GM12878 (cell line): ENCODE results near the gene EPB41L2. TPM values are rescaled to one million over a fixed set of nuclear protein-coding genes. Genes with fewer than 3 reads are reported as not detected.

Experiments
- ATAC-seq: fragments of 200-7000 bp; cut with Tn5 transposase; 3 replicates; pipeline ENCODE4 v1.9.1; 2020; ENCODE audit warnings: mild to moderate bottlenecking, moderate library complexity
- BruUV-seq: library from RNA; stranded (reverse); fragments of 400-500 nt; replicated peaks from 2 replicates; lab custom pipeline; 2021; lab: Mats Ljungman, UMichigan
- CTCF ChIA-PET: fragments of 300-600 bp; sonication (Branson Sonifier 250); formaldehyde crosslinking; extraction: SDS; loops from one replicate; lab custom pipeline; 2021; ENCODE audit warnings: inconsistent platforms; lab: Yijun Ruan, JAX
- POLR2A ChIA-PET: fragments of 350-600 bp; formaldehyde crosslinking; extraction: SDS; loops from one replicate; lab custom pipeline; 2021; ENCODE audit warnings: inconsistent platforms; lab: Charles Lee
- RAD21 ChIA-PET: fragments of 300-600 bp; sonication (Branson Sonifier 250); formaldehyde crosslinking; loops from one replicate; lab custom pipeline; 2023; ENCODE audit warnings: antibody characterized with exemption; ENCODE audit not compliant: unreplicated experiment; lab: Charles Lee
- SMC1A ChIA-PET: fragments of 300-600 bp; sonication (Branson Sonifier 250); formaldehyde crosslinking; loops from one replicate; lab custom pipeline; 2023; ENCODE audit not compliant: unreplicated experiment, uncharacterized antibody; lab: Charles Lee
- DNase-seq: peaks from one replicate; pipeline ENCODE4 v3.0.0-alpha.2; 2011; ENCODE audit warnings: low read depth, low spot score
- FAIRE-seq: peaks from 3 replicates; lab custom pipeline; 2011; peaks lifted over from hg19 to GRCh38; lab: Jason Lieb, UNC
- H2AFZ ChIP-seq: 2 replicates; pipeline ENCODE4 v1.6.0; 2011; ENCODE audit warnings: low read depth, low read length, control low read depth; ENCODE audit not compliant: control insufficient read depth
- H3K27ac ChIP-seq: 2 replicates; pipeline ENCODE4 v1.5.1; 2011; ENCODE audit warnings: control low read depth; ENCODE audit not compliant: control insufficient read depth, insufficient read depth
- H3K27me3 ChIP-seq, 2 experiments: replicated peaks in 1 of 2; 2 replicates each; pipeline versions ENCODE4 v1.6.0 to v1.6.1; 2011; ENCODE audit warnings: low read length in 1 of 2; ENCODE audit not compliant: control insufficient read depth in 2 of 2, insufficient read depth in 2 of 2
- H3K36me3 ChIP-seq, 2 experiments: 2 replicates each; pipeline ENCODE4 v1.5.1; 2011; ENCODE audit warnings: low read length in 1 of 2; ENCODE audit not compliant: control insufficient read depth in 2 of 2, insufficient read depth in 2 of 2
- H3K4me1 ChIP-seq: 2 replicates; pipeline ENCODE4 v1.6.1; 2011; ENCODE audit warnings: mild to moderate bottlenecking, low read length, moderate library complexity, mixed read lengths; ENCODE audit not compliant: control insufficient read depth, insufficient read depth
- H3K4me2 ChIP-seq: 2 replicates; pipeline ENCODE4 v1.6.0; 2011; ENCODE audit warnings: control low read depth; ENCODE audit not compliant: control insufficient read depth, insufficient read depth
- H3K4me3 ChIP-seq: fragments of 200-600 bp; sonication (generic); 2 replicates; pipeline ENCODE4 v1.5.1; 2016
- H3K79me2 ChIP-seq: 2 replicates; pipeline ENCODE4 v1.6.0; 2011; ENCODE audit warnings: low read length; ENCODE audit not compliant: control insufficient read depth, insufficient read depth
- H3K9ac ChIP-seq: 2 replicates; pipeline ENCODE4 v1.8.0; 2011; ENCODE audit warnings: low read length, control low read depth, mixed read lengths; ENCODE audit not compliant: control insufficient read depth, insufficient read depth
- H3K9me3 ChIP-seq: replicated peaks from 3 replicates; pipeline ENCODE4 v1.5.1; 2011; ENCODE audit warnings: mild to moderate bottlenecking, low read length; ENCODE audit not compliant: control insufficient read depth, insufficient read depth
- H4K20me1 ChIP-seq: 2 replicates; pipeline ENCODE4 v1.6.0; 2011; ENCODE audit not compliant: control insufficient read depth, insufficient read depth
- ASH2L ChIP-seq: fragments of 300-600, 200-600 bp; sonication (generic); IDR thresholded peaks from 2 replicates; pipeline ENCODE4 v1.6.1; 2017; ENCODE audit warnings: low read depth, mild to moderate bottlenecking, borderline replicate concordance
- BCL11A ChIP-seq: IDR thresholded peaks from 2 replicates; pipeline ENCODE4 v1.6.1; 2011; ENCODE audit warnings: low read depth, low read length
- CHD2 ChIP-seq: IDR thresholded peaks from 2 replicates; pipeline ENCODE4 v1.6.1; 2011; ENCODE audit warnings: low read depth, low read length, improper control_type of control experiment, borderline replicate concordance
- ETV6 ChIP-seq, 2 experiments: fragments of 450-650 bp in 1 of 2; IDR thresholded peaks in 1 of 2; conservative IDR thresholded peaks in 1 of 2; 2 replicates each; pipeline ENCODE4 v1.6.1; 2014; ENCODE audit warnings: antibody characterized with exemption in 1 of 2, borderline replicate concordance in 1 of 2, low read depth in 1 of 2, mild to moderate bottlenecking in 1 of 2, moderate library complexity in 1 of 2
- EZH2 ChIP-seq: IDR thresholded peaks from 2 replicates; pipeline ENCODE4 v1.6.1; 2012; ENCODE audit warnings: low read depth, mild to moderate bottlenecking, control low read depth, inconsistent platforms, low read length, borderline replicate concordance; ENCODE audit not compliant: control insufficient read depth
- GATAD2B ChIP-seq: fragments of 450-650 bp; conservative IDR thresholded peaks from 2 replicates; pipeline ENCODE4 v1.6.1; 2017; ENCODE audit warnings: low read depth, mild to moderate bottlenecking, moderate library complexity
- NFYA ChIP-seq: IDR thresholded peaks from 2 replicates; pipeline ENCODE4 v1.6.1; 2011; ENCODE audit warnings: low read depth, mild to moderate bottlenecking, low read length, improper control_type of control experiment, borderline replicate concordance
- SIN3A ChIP-seq: IDR thresholded peaks from 2 replicates; pipeline ENCODE4 v1.6.1; 2012; ENCODE audit warnings: low read depth, low read length, improper control_type of control experiment
- SMC3 ChIP-seq: IDR thresholded peaks from 2 replicates; pipeline ENCODE4 v1.6.1; 2011; ENCODE audit warnings: low read length, improper control_type of control experiment, borderline replicate concordance
- ZNF207 ChIP-seq: fragments of 450-650 bp; IDR thresholded peaks from 2 replicates; pipeline ENCODE4 v1.6.1; 2014; ENCODE audit warnings: antibody characterized with exemption, mild to moderate bottlenecking, borderline replicate concordance
- ZSCAN29 ChIP-seq: fragments of 450-650 bp; IDR thresholded peaks from 2 replicates; pipeline ENCODE4 v1.6.1; 2017; ENCODE audit warnings: mild to moderate bottlenecking, moderate library complexity
- WGBS: methylation state at CpG from one replicate; pipeline ENCODE4 v1.1.6; 2016; ENCODE audit warnings: low lambda C conversion rate; ENCODE audit not compliant: insufficient replicate concordance, insufficient coverage; ENCODE audit errors: missing lambda C conversion rate; 5-methylcytosine and 5-hydroxymethylcytosine counted together
- in situ Hi-C: fragments of 300-500 bp; cut with MboI; formaldehyde crosslinking; loops from 9 replicates; pipeline ENCODE4 v1.14.3; 2018; ENCODE audit warnings: mixed read lengths
- intact Hi-C: fragments of 100-400 bp; cut with micrococcal nuclease; formaldehyde crosslinking; loops from one replicate; pipeline ENCODE4 v1.14.2; 2022; ENCODE audit not compliant: unreplicated experiment
- polyA plus RNA-seq, 11 experiments: library from polyadenylated mRNA; depleted of rRNA in 4 of 11; unstranded in 6 of 11; stranded (reverse) in 5 of 11; fragments of >200 nt; fragmentation: Nextera tagmentation in 4 of 11; fragmentation: Illumina TruSeq in 1 of 11; extraction: Ambion mirVana in 4 of 11; extraction: Trizol in 1 of 11; gene quantifications; 1 replicate in 1 of 11; 2 replicates in 10 of 11; pipeline versions ENCODE4 v1.2.1 to v1.2.3, GENCODE V29; 2011 to 2016; ENCODE audit warnings: inconsistent platforms in 2 of 11, missing spikeins in 2 of 11, low read depth in 1 of 11
- total RNA-seq, 4 experiments: library from RNA; depleted of rRNA in 3 of 4; stranded (reverse); fragments of >200 nt in 3 of 4; fragmentation: Illumina TruSeq in 1 of 4; extraction: Trizol in 1 of 4; gene quantifications; 2 replicates each; pipeline versions ENCODE4 v1.2.1 to v1.2.3, GENCODE V29; 2013 to 2021

Gene EPB41L2
- total and polyA plus RNA-seq, 10 of the 15 experiments (the other 5 are each of a cell fraction or from before 2014, with no cell fraction given) = 7.4 to 41.6 (median 19.0) TPM

GRCh38 chr6:131003488-131004386, 59.3 kb downstream of the EPB41L2 start:
- no peak overlapping the region for H3K4me2 ChIP-seq
- RAD21 ChIA-PET = no interaction called here
- no TSS peak for BruUV-seq
- TF ChIP-seq SMC3 (no peak), GATAD2B (no peak), ZSCAN29 (no peak), BCL11A (no peak), SIN3A (no peak), EZH2 (no peak), CHD2 (no peak), ZNF207 (no peak), ETV6 (conservative IDR thresholded peaks at IDR 0.05 in 1 of 2, IDR thresholded peaks at IDR 0.05 in 1 of 2; ENCODE audit: borderline replicate concordance in 1 of 2, low read depth in 1 of 2) (no peak), ASH2L (no peak), NFYA (no peak)
- no peak overlapping the region for H3K27ac ChIP-seq
- CTCF ChIA-PET = interaction anchor here (0.9 to 1.6 kb wide), 2 partner anchors 8 to 111 kb away, joined by 3 to 4 read pairs; no protein-coding TSS in a partner anchor
- H3K36me3 ChIP-seq = no peaks in the 10 kb centered on the region
- FAIRE-seq (no peak), DNase-seq (no peak), ATAC-seq (no peak)
- H3K27me3 ChIP-seq = no peaks in the 10 kb centered on the region
- no peaks in the 10 kb centered on the region; the same call in 1 of the 2 replicates for H3K79me2 ChIP-seq
- SMC1A ChIA-PET = interaction anchor here (1.2 to 2.3 kb wide), 4 partner anchors 10 to 57 kb away, joined by 4 to 7 read pairs (median 6); no protein-coding TSS in a partner anchor
- POLR2A ChIA-PET = no interaction called here
- in situ Hi-C loops (no loop called here), intact Hi-C loops (no loop called here)
- no peaks in the 10 kb centered on the region for H3K4me1 ChIP-seq
- no peak overlapping the region for H2AFZ ChIP-seq
- H3K9me3 ChIP-seq = no peaks in the 10 kb centered on the region; the same call in 1 of the 3 replicates
- WGBS = 82% methylated on average over 5 of the region's 5 CpGs
- no peaks in the 10 kb centered on the region for H4K20me1 ChIP-seq
- no peak overlapping the region for H3K9ac ChIP-seq
- H3K4me3 ChIP-seq = no peak overlapping the region
